HEK293 (cell line): ENCODE measurements around the gene RPS19.

Experiments
- CTCF ChIA-PET: fragments of 350-600 bp; formaldehyde crosslinking; extraction: SDS; loops from one replicate; lab custom pipeline; 2021; ENCODE audit warnings: antibody characterized with exemption; lab: Yijun Ruan, JAX
- POLR2A ChIA-PET: fragments of 300-600 bp; formaldehyde crosslinking; extraction: SDS; loops from one replicate; lab custom pipeline; 2020; ENCODE audit warnings: antibody characterized with exemption, inconsistent platforms; lab: Yijun Ruan, JAX
- H3K27ac ChIP-seq: fragments of 200-500 bp; sonication (Bioruptor generic); 2 replicates; pipeline ENCODE4 v1.5.1; 2014; ENCODE audit warnings: low read depth, low read length, control low read depth, inconsistent platforms; ENCODE audit errors: extremely low read depth
- H3K36me3 ChIP-seq, 2 experiments: fragments of 200-500 bp in 1 of 2; sonication (Bioruptor generic) in 1 of 2; 1 replicate in 1 of 2; 2 replicates in 1 of 2; pipeline ENCODE4 v1.5.1; 2014 to 2017; ENCODE audit warnings: inconsistent platforms in 2 of 2, low read length in 2 of 2; ENCODE audit not compliant: control insufficient read depth in 2 of 2, insufficient read depth in 1 of 2
- H3K4me1 ChIP-seq: fragments of 200-500 bp; sonication (Bioruptor generic); 2 replicates; pipeline ENCODE4 v1.5.1; 2014; ENCODE audit warnings: mild to moderate bottlenecking, low read length, inconsistent platforms; ENCODE audit not compliant: control insufficient read depth, insufficient read depth
- H3K4me3 ChIP-seq: 2 replicates; pipeline ENCODE4 v1.5.1; 2011; ENCODE audit warnings: low read depth, mild to moderate bottlenecking, control low read depth, low read length, moderate library complexity
- H3K9me3 ChIP-seq: fragments of 200-500 bp; sonication (Bioruptor generic); 2 replicates; pipeline ENCODE4 v1.5.1; 2014; ENCODE audit warnings: low read depth, low read length, inconsistent platforms; ENCODE audit not compliant: control insufficient read depth, insufficient read depth
- GLI2 ChIP-seq: fragments of 450-650 bp; formaldehyde crosslinking; IDR thresholded peaks from 2 replicates; pipeline ENCODE4; 2017; ENCODE audit warnings: missing biosample characterization, missing genetic modification characterization, low read depth, borderline replicate concordance
- GLI4 ChIP-seq: fragments of 450-650 bp; formaldehyde crosslinking; IDR thresholded peaks from 2 replicates; pipeline ENCODE4 v1.5.1; 2016; ENCODE audit warnings: missing biosample characterization, missing genetic modification characterization
- KLF1 ChIP-seq: fragments of 450-650 bp; formaldehyde crosslinking; IDR thresholded peaks from 2 replicates; pipeline ENCODE4 v1.5.1; 2016; ENCODE audit warnings: missing biosample characterization, missing genetic modification characterization
- OSR2 ChIP-seq: fragments of 450-650 bp; formaldehyde crosslinking; IDR thresholded peaks from 2 replicates; pipeline ENCODE4 v1.5.1; 2016; ENCODE audit warnings: missing biosample characterization, missing genetic modification characterization
- ZBTB17 ChIP-seq: fragments of 450-650 bp; formaldehyde crosslinking; IDR thresholded peaks from 2 replicates; pipeline ENCODE4 v1.5.1; 2016; ENCODE audit warnings: missing biosample characterization, missing genetic modification characterization
- ZIC2 ChIP-seq: fragments of 450-650 bp; formaldehyde crosslinking; IDR thresholded peaks from 2 replicates; pipeline ENCODE4 v1.5.1; 2016; ENCODE audit warnings: missing biosample characterization, missing genetic modification characterization
- ZNF16 ChIP-seq: fragments of 450-650 bp; formaldehyde crosslinking; IDR thresholded peaks from 2 replicates; pipeline ENCODE4 v1.5.1; 2016; ENCODE audit warnings: low read depth, missing biosample characterization, missing genetic modification characterization
- ZNF175 ChIP-seq: fragments of 450-650 bp; formaldehyde crosslinking; IDR thresholded peaks from 2 replicates; pipeline ENCODE4 v1.5.1; 2016; ENCODE audit warnings: missing biosample characterization, missing genetic modification characterization
- ZNF202 ChIP-seq: fragments of 450-650 bp; formaldehyde crosslinking; IDR thresholded peaks from 2 replicates; pipeline ENCODE4 v1.5.1; 2016; ENCODE audit warnings: missing biosample characterization, missing genetic modification characterization, borderline replicate concordance
- ZNF211 ChIP-seq: fragments of 450-650 bp; formaldehyde crosslinking; IDR thresholded peaks from 2 replicates; pipeline ENCODE4 v1.5.1; 2016; ENCODE audit warnings: low read depth, missing biosample characterization, missing genetic modification characterization
- ZNF23 ChIP-seq: fragments of 450-650 bp; formaldehyde crosslinking; IDR thresholded peaks from 2 replicates; pipeline ENCODE4 v1.5.1; 2016; ENCODE audit warnings: missing biosample characterization, missing genetic modification characterization, borderline replicate concordance
- ZNF544 ChIP-seq: fragments of 450-650 bp; formaldehyde crosslinking; IDR thresholded peaks from 2 replicates; pipeline ENCODE4 v1.5.0; 2017; ENCODE audit warnings: missing biosample characterization, missing genetic modification characterization
- ZNF610 ChIP-seq: fragments of 450-650 bp; formaldehyde crosslinking; IDR thresholded peaks from 2 replicates; pipeline ENCODE4 v1.5.1; 2016; ENCODE audit warnings: missing biosample characterization, missing genetic modification characterization, borderline replicate concordance
- ZNF670 ChIP-seq: fragments of 450-650 bp; formaldehyde crosslinking; IDR thresholded peaks from 2 replicates; pipeline ENCODE4 v1.5.1; 2016; ENCODE audit warnings: missing biosample characterization, missing genetic modification characterization, low read depth
- ZNF776 ChIP-seq: fragments of 450-650 bp; formaldehyde crosslinking; IDR thresholded peaks from 2 replicates; pipeline ENCODE4 v1.5.0; 2017; ENCODE audit warnings: missing biosample characterization, missing genetic modification characterization, borderline replicate concordance
- ZNF830 ChIP-seq: fragments of 450-650 bp; IDR thresholded peaks from 2 replicates; pipeline ENCODE4 v1.5.0; 2018; ENCODE audit warnings: missing biosample characterization, missing genetic modification characterization, low read depth, mild to moderate bottlenecking, moderate library complexity
- TF ChIP-seq, protein P1 (sequence below): fragments of 450-650 bp; IDR thresholded peaks from 2 replicates; pipeline ENCODE4 v1.5.1; 2018; ENCODE audit warnings: missing biosample characterization, missing genetic modification characterization
- TF ChIP-seq, protein P2 (sequence below): fragments of 450-650 bp; formaldehyde crosslinking; IDR thresholded peaks from 2 replicates; pipeline ENCODE4 v1.5.1; 2016; ENCODE audit warnings: missing biosample characterization, missing genetic modification characterization, borderline replicate concordance

Gene RPS19

DNA sequence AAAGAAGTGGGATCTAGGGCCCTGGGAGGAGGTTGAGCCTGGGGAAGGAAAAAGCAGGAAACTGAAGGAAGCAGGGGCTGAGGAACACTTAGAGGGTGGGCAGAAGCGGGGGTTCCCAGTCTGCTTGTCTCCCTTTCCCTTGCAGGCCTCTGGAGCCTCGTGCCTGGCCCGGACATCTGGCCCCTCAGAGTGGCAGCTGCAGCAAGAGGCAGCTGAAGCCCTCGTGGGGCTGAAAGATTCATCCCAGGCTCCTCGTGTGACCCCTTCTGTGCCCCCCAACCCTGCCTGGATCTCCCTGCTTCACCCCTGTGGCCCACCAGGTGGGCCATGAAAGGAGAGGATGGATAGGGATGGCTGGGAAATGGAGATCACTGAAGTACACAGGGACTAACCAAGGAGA, 9.7 kb upstream of the RPS19 start:
- POLR2A ChIA-PET: interaction anchor here (0.7 to 5.5 kb wide), 2 partner anchors 10 to 13 kb away, joined by 4 to 54 read pairs; partner anchors contain the start of gene RPS19
- CTCF ChIA-PET: interaction anchor here (0.6 to 4.7 kb wide), 4 partner anchors 9 to 84 kb away, joined by 3 to 49 read pairs (median 8); no protein-coding TSS in a partner anchor

DNA sequence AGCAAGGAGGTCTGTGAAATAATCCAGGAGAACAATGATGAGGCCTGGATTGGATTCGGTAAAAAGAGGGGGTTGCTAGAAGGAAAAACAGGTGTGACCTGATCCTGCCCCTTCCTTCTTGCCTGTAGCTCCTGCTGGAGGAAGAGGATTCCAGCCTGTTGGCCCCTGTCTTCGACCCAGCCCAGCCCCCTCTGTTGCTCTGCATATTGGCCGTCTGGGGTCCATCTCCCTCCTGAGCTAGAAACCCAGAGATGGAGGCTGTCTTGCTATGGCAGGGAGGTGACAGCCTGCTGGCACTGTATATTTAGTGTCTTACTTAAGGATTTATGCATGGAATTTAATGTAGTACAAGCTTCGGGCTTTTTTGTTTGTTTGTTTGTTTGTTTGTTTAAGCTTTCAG, 8.6 kb upstream of the RPS19 start:
- Histone ChIP-seq H3K9me3 (no peaks in the 10 kb centered on the region), H3K4me1 (no peaks in the 10 kb centered on the region)
- POLR2A ChIA-PET: interaction anchor here (2.9 to 5.5 kb wide), 2 partner anchors 9 to 14 kb away, joined by 9 to 54 read pairs; partner anchors contain the start of gene RPS19
- CTCF ChIA-PET: interaction anchor here (0.5 to 4.7 kb wide), 6 partner anchors 8 to 56 kb away, joined by 3 to 49 read pairs (median 5); no protein-coding TSS in a partner anchor
- no peak for TF ChIP-seq ZIC2 (tag by site-specific recombination)
- TF ChIP-seq ZNF16 (tag by site-specific recombination): no peak
- no peak for TF ChIP-seq GLI4 (tag by site-specific recombination)
- no peak for TF ChIP-seq ZBTB17 (tag by site-specific recombination)
- TF ChIP-seq ZNF544: no peak
- TF ChIP-seq, protein P1, sequence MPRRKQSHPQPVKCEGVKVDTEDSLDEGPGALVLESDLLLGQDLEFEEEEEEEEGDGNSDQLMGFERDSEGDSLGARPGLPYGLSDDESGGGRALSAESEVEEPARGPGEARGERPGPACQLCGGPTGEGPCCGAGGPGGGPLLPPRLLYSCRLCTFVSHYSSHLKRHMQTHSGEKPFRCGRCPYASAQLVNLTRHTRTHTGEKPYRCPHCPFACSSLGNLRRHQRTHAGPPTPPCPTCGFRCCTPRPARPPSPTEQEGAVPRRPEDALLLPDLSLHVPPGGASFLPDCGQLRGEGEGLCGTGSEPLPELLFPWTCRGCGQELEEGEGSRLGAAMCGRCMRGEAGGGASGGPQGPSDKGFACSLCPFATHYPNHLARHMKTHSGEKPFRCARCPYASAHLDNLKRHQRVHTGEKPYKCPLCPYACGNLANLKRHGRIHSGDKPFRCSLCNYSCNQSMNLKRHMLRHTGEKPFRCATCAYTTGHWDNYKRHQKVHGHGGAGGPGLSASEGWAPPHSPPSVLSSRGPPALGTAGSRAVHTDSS (tag by site-specific recombination): no peak
- TF ChIP-seq KLF1: no peak
- no peak for TF ChIP-seq OSR2 (tag by site-specific recombination)
- TF ChIP-seq ZNF211 (tag by site-specific recombination): no peak
- TF ChIP-seq GLI2 (tag by site-specific recombination): no peak
- TF ChIP-seq, protein P2, sequence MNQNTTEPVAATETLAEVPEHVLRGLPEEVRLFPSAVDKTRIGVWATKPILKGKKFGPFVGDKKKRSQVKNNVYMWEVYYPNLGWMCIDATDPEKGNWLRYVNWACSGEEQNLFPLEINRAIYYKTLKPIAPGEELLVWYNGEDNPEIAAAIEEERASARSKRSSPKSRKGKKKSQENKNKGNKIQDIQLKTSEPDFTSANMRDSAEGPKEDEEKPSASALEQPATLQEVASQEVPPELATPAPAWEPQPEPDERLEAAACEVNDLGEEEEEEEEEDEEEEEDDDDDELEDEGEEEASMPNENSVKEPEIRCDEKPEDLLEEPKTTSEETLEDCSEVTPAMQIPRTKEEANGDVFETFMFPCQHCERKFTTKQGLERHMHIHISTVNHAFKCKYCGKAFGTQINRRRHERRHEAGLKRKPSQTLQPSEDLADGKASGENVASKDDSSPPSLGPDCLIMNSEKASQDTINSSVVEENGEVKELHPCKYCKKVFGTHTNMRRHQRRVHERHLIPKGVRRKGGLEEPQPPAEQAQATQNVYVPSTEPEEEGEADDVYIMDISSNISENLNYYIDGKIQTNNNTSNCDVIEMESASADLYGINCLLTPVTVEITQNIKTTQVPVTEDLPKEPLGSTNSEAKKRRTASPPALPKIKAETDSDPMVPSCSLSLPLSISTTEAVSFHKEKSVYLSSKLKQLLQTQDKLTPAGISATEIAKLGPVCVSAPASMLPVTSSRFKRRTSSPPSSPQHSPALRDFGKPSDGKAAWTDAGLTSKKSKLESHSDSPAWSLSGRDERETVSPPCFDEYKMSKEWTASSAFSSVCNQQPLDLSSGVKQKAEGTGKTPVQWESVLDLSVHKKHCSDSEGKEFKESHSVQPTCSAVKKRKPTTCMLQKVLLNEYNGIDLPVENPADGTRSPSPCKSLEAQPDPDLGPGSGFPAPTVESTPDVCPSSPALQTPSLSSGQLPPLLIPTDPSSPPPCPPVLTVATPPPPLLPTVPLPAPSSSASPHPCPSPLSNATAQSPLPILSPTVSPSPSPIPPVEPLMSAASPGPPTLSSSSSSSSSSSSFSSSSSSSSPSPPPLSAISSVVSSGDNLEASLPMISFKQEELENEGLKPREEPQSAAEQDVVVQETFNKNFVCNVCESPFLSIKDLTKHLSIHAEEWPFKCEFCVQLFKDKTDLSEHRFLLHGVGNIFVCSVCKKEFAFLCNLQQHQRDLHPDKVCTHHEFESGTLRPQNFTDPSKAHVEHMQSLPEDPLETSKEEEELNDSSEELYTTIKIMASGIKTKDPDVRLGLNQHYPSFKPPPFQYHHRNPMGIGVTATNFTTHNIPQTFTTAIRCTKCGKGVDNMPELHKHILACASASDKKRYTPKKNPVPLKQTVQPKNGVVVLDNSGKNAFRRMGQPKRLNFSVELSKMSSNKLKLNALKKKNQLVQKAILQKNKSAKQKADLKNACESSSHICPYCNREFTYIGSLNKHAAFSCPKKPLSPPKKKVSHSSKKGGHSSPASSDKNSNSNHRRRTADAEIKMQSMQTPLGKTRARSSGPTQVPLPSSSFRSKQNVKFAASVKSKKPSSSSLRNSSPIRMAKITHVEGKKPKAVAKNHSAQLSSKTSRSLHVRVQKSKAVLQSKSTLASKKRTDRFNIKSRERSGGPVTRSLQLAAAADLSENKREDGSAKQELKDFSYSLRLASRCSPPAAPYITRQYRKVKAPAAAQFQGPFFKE (tag by site-specific recombination): no peak
- TF ChIP-seq, all 188 proteins: peak for 0
- Histone ChIP-seq H3K4me3 (no peak overlapping the region), H3K27ac (no peak overlapping the region), H3K36me3 (no peaks in the 10 kb centered on the region)

More for the DNA sequence above, 9.7 kb upstream of the RPS19 start:
- no peak for TF ChIP-seq ZNF670 (tag by site-specific recombination)
- no peak for TF ChIP-seq ZNF830 (tag by site-specific recombination)
- TF ChIP-seq ZNF610: no peak
- TF ChIP-seq, protein P2 (tag by site-specific recombination): no peak
- TF ChIP-seq ZNF175 (tag by site-specific recombination): no peak
- TF ChIP-seq ZNF23 (tag by site-specific recombination): no peak
- TF ChIP-seq ZNF776 (tag by site-specific recombination): no peak
- TF ChIP-seq ZNF202: no peak
- Histone ChIP-seq H3K27ac (no peak overlapping the region), H3K4me3 (no peak overlapping the region), H3K4me1 (no peaks in the 10 kb centered on the region), H3K36me3 (no peaks in the 10 kb centered on the region), H3K9me3 (no peaks in the 10 kb centered on the region)
